GM18499 (cell line): ENCODE data around the gene KANSL1.

Experiments used
- ATAC-seq: cut with Tn5 transposase; IDR thresholded peaks from one replicate; pipeline ENCODE4 v1.9.1; 2021; ENCODE audit warnings: moderate number of reproducible peaks; ENCODE audit not compliant: insufficient read depth, unreplicated experiment

KANSL1 gene

DNA sequence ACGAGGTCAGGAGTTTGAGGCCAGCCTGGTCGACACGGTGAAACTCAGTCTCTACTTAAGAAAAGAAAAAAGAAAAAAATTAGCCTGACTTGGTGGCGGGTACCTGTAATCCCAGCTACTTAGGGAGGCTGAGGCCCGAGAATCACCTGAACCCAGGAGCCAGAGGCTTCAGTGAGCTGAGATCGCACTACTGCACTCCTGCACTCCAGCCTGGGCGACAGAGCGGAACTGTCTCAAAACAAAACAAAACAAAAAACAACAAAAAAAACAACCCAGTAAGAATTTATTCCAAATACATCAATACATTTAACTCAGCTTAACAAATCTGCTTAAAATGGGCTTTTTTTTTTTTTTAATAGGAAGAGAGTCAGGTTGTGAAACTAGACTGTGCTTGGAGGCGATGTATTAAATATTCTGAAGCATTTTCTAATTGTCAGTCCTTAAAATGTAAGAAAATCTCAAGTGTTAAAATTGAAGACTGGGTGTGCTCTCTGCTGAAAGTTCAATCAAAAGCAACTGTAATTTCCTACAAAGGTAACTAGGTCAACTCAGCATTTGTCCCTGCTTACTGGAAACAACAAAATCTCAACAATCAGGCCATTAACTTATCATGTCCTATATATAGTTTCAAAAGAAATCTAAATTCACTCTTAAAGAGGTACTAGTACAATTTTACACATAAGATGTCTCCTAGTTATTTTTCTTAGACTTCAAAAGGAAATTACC lies 23.2 kb downstream of the KANSL1 start:
- ATAC-seq: no peak

DNA sequence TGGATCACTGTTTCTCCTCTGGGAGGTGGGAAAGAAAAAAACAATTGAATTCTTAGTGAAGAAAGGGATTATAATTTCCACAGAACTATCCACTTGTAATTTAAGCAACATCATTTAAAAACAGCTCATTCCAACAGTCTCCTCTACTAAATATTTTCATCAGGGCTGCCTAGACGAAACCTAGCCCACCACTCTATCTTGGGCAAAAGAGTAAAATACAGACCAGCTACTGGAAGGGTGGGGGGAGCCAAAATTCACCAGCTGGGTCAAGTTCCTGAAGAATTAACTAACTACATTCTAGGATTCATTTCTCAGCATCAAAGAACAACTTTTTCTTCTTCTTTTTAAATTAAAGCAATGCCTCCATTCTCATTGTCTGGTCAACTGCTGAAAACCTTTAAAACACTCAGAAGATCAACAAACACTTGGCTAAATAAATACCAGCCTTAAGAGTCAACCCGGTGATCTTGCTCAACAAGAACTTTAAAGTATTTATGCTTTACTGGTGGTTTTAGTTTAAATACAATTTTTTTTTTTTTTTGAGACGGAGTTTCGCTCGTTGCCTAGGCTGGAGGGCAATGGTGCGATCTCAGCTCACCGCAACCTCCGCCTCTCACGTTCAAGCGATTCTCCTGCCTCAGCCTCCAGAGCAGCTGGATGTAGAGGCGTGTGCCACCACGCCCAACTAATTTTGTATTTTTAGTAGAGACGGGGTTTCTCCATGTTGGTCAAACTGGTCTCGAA lies 25.2 kb downstream of the KANSL1 start:
- no peak for ATAC-seq

DNA sequence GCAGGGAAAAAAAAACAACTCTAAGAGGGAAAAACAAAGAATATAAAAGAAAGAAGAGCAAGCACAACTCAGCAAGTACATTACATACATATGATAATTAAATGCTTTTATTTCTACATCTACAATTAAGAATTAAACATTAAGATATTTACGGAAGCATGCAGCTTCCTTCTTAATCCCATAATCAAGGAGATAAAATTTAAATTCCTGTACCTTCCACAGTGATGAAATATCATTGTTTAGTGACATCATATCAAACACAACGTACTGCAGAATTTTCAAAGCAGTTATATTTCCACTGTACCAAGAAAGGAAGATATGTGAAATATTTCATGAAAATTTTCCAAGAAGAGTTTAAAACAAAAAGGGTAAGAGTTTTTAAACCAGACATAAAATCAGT lies 26.0 kb downstream of the KANSL1 start:
- no peak for ATAC-seq

DNA sequence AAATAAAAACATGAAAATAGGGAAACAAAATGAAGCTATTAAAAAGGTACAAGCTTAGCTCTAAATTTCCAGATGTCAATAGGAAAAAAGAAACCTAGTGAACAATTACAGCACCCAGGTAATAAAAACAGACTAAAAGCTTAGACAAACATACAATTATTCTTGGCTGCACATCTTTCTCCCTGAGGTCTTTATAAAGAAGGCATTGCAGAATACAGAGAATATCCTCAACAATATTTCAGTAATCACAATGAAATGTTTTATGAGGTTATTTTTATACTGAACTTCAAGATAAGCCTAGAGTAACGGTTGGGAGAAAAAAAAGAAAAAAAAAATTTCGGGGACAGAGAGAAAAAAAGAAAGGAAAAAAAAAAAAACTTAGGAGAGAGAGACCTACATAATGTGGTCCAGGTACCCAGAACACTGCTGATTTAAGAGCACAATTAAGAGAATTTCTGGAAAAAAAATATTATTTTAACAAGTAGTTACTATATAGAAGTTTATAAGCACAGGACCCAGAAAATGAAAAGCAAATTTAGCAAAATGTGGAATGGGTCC lies 26.5 kb downstream of the KANSL1 start:
- ATAC-seq: no peak

- no peak for ATAC-seq
Observed at GRCh38 chr17:46163929-46164594, 29.2 kb downstream of the KANSL1 start.

GRCh38 chr17:46163316-46163715 lies 29.9 kb downstream of the KANSL1 start:
- no peak for ATAC-seq

DNA sequence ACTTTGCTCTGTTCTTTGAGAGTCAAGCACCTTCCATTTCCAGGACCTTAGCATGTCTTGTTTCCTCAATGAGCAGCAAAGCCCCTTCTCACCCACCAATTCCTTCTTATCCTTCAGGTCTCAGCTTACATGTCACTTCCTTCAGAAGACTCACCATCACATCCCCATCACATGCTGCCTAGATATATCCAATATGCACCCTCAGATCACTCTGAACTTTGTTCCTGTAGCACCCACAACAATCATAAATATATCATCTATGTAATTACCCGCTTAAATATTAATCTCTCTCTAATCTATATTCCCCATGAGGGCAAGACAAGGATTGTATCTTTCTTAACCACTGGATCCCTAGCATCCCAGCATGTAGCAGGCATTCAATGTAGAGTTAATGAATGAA lies 30.4 kb downstream of the KANSL1 start:
- ATAC-seq: no peak

GRCh38 chr17:46160169-46160568 lies 33.1 kb downstream of the KANSL1 start:
- no peak for ATAC-seq

- no peak for ATAC-seq
Observed at GRCh38 chr17:46159686-46160085, 33.5 kb downstream of the KANSL1 start.

DNA sequence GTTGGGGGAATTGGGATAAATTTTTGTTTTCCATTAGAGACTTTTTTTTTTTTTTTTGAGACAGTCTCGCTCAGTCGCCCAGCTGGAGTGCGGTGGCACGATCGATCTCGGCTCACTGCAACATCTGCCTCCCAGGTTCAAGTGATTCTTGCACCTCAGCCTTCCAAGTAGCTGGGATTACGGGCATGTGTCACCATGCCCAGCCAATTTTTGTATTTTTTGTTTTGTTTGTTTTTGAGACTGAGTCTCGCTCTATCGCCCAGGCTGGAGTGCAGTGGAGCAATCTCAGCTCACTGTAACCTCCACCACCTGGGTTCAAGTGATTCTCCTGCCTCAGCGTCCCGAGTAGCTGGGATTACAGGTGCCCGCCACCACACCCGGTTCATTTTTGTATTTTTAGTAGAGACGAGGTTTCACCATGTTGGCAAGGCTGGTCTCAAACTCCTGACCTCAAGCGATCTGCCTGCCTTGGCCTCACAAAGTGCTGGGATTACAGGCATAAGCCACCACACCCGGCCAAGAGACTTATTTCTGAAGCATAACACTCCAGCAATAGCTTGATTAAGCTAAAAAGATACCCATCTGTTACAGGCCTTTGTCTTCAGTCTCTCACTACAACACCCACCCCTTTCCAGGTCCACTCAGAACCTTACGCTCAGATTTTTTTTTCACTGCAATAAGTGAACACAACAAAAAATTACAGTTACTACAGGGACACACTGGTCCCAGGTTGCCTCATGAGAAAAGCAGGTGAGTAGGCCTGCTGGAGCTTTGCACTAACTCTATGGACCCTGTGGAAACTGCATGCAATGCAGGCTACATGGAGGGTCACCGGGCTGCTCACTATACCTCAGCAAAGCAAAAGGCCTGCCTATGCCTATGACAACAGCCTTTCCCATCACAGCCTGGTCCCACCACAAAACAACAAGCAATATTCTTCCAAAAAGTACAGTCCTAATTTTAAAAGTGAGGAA lies 34.6 kb downstream of the KANSL1 start:
- no peak for ATAC-seq

DNA sequence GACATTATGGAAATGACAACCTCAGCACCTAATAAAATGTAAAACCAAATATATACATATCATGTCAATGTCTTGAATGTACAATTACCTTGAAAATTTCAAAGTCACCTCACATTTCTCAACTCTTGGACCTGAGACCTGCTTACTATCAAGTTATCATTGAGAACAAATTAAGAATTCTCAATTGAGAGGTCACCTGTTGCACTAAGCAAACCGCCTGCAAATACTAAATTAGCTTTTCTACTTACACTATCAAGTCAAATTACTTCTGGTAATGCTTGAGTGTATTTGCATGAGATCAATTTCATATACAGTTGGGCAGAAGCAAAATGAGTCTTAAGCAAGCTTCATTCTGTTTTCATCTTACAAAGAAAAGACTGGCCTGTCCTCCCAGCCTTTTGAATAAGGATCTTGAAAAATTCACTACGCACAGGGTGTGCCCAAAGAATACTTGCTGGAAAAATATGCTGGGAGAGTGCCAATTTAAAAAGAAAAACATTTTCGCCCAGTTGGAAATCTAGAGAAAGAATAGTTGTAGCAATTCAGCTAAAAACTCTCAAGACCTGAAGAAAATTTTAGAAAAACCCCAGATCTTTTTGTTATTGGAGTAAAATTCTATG lies 35.7 kb downstream of the KANSL1 start:
- no peak for ATAC-seq

DNA sequence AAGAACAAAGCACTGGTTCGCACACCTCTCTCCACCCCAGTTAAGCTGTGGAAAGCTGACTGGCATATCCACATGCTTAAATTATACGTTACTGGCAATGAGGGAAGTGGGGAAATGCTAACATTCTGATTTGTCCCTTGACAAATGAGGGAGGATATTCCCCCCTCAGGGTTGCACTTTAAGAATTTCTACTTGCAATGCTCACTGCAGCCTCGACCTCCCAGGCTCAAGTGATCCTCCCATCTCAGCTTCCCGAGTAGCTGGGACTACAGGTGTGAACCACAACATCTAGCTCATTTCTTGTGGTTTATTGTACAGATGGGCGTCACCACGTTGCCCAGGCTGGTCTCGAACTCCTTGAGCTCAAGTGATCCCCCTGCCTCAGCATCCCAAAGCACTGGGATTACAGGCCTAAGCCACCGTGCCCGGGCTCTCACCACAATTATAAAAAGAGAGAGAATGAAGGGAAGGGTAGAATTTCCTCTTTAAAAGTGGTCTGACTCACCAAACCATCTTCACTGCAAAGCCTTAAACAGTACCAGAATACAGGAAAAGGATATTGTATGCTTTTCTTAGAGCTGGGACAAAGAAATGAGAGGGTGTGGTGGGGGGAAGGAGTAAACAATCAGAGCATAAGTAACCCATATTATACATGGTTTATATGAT lies 38.9 kb downstream of the KANSL1 start:
- ATAC-seq: no peak

- no peak for ATAC-seq
Observed at GRCh38 chr17:46152423-46152822, 40.8 kb downstream of the KANSL1 start.

GRCh38 chr17:46151762-46152161 lies 41.5 kb downstream of the KANSL1 start:
- no peak for ATAC-seq

- no peak for ATAC-seq
Observed at GRCh38 chr17:46150216-46150963, 42.8 kb downstream of the KANSL1 start.

GRCh38 chr17:46148247-46148646 lies 45.0 kb downstream of the KANSL1 start:
- no peak for ATAC-seq

- no peak for ATAC-seq
Observed at GRCh38 chr17:46147296-46147695, 45.9 kb downstream of the KANSL1 start.

DNA sequence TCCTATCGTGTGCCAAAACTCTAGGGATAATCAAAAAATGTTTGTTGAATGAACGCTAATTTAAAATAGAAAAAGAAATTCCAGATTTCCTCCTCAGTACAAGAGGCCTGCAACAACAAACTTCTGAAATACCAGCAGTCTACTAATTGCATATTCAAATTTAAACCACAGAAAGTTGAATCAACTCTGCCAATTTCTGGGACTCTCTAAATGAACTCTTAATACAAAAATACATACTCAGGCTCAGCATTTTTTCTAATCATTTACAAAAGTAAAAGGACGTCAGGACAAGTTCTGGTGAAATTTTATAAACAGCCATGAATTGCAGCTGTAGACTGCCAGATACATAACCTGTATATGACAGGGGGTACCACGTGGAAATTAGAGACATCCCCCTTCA lies 49.0 kb downstream of the KANSL1 start:
- no peak for ATAC-seq
